Type B pancreatic cell (in vitro differentiated cells): ENCODE measurements around the gene SCYGR5. TPM values are rescaled to one million over a fixed set of nuclear protein-coding genes. Genes with fewer than 3 reads are reported as not detected.

ENCODE experiments used
- DNase-seq: peaks from one replicate; pipeline ENCODE4 v3.0.0; 2021; ENCODE audit warnings: mixed read lengths; ENCODE audit not compliant: unreplicated experiment; ENCODE audit errors: extremely low spot score
- H3K27ac Mint-ChIP-seq: 2 replicates; pipeline ENCODE4 v1.8.0; 2021; ENCODE audit warnings: mild to moderate bottlenecking, mixed read lengths
- H3K27me3 Mint-ChIP-seq: 2 replicates; pipeline ENCODE4 v1.8.0; 2021; ENCODE audit warnings: mixed read lengths
- H3K36me3 Mint-ChIP-seq: 2 replicates; pipeline ENCODE4 v1.8.0; 2021; ENCODE audit warnings: mixed read lengths
- H3K4me1 Mint-ChIP-seq: one replicate; pipeline ENCODE4 v1.8.0; 2021; ENCODE audit warnings: mixed read lengths; ENCODE audit not compliant: unreplicated experiment
- H3K4me3 Mint-ChIP-seq: 2 replicates; pipeline ENCODE4 v1.8.0; 2021; ENCODE audit warnings: mild to moderate bottlenecking, mixed read lengths
- H3K9me3 Mint-ChIP-seq: 2 replicates; pipeline ENCODE4 v1.8.0; 2021; ENCODE audit warnings: mixed read lengths
- CTCF ChIP-seq: fragments of 200-600 bp; sonication (generic); conservative IDR thresholded peaks from 2 replicates; pipeline ENCODE4 v1.5.0; 2021; ENCODE audit warnings: antibody characterized with exemption, mild to moderate bottlenecking
- total RNA-seq: library from RNA; stranded (reverse); gene quantifications from 2 replicates; pipeline ENCODE4 v1.2.1, GENCODE V29; 2021; ENCODE audit warnings: low replicate concordance

SCYGR5 gene
- total RNA-seq, 1 donor from 2014 or later = not detected

- H3K4me3 Mint-ChIP-seq = peak overlapping the region; percentile 61
- peaks cover 3% of the 10 kb centered on the region for H3K4me1 Mint-ChIP-seq
- no peaks in the 10 kb centered on the region for H3K9me3 Mint-ChIP-seq
- H3K27ac Mint-ChIP-seq = peak overlapping the region; percentile 97
- H3K27me3 Mint-ChIP-seq = no peaks in the 10 kb centered on the region
- peaks cover 5% of the 10 kb centered on the region for H3K36me3 Mint-ChIP-seq
- no peak for TF ChIP-seq CTCF
- DNase-seq = no peak
Observed at GRCh38 chr2:227703280-227703732, 36.7 kb downstream of the SCYGR5 start.

- Mint-ChIP-seq H3K9me3 (no peaks in the 10 kb centered on the region), H3K4me3 (peak overlapping the region; percentile 53), H3K27ac (peak overlapping the region; percentile 97), H3K36me3 (peaks cover 5% of the 10 kb centered on the region), H3K4me1 (peaks cover 3% of the 10 kb centered on the region), H3K27me3 (no peaks in the 10 kb centered on the region)
- TF ChIP-seq CTCF = no peak
- DNase-seq = no peak
Observed at GRCh38 chr2:227703961-227704360, 37.4 kb downstream of the SCYGR5 start.

- DNase-seq = no peak
- Mint-ChIP-seq H3K4me3 (no peak overlapping the region), H3K36me3 (peaks cover 5% of the 10 kb centered on the region), H3K4me1 (peaks cover 3% of the 10 kb centered on the region), H3K27me3 (no peaks in the 10 kb centered on the region), H3K27ac (peak overlapping the region; percentile 55), H3K9me3 (no peaks in the 10 kb centered on the region)
- no peak for TF ChIP-seq CTCF
Observed at GRCh38 chr2:227706859-227707258, 40.3 kb downstream of the SCYGR5 start.

GRCh38 chr2:227707390-227707789, 40.8 kb downstream of the SCYGR5 start:
- H3K9me3 Mint-ChIP-seq = no peaks in the 10 kb centered on the region

GRCh38 chr2:227710986-227711385, 44.4 kb downstream of the SCYGR5 start:
- DNase-seq = no peak
- Mint-ChIP-seq H3K27me3 (no peaks in the 10 kb centered on the region), H3K9me3 (no peaks in the 10 kb centered on the region), H3K36me3 (no peaks in the 10 kb centered on the region), H3K27ac (no peak overlapping the region), H3K4me1 (no peaks in the 10 kb centered on the region), H3K4me3 (no peak overlapping the region)
- TF ChIP-seq CTCF = no peak

More at GRCh38 chr2:227707390-227707789, 40.8 kb downstream of the SCYGR5 start:
- Mint-ChIP-seq H3K27ac (no peak overlapping the region), H3K4me3 (no peak overlapping the region), H3K36me3 (peaks cover 5% of the 10 kb centered on the region), H3K27me3 (no peaks in the 10 kb centered on the region), H3K4me1 (peaks cover 3% of the 10 kb centered on the region)
- no peak for TF ChIP-seq CTCF
- DNase-seq = no peak

- Mint-ChIP-seq H3K9me3 (no peaks in the 10 kb centered on the region), H3K4me1 (no peaks in the 10 kb centered on the region), H3K27ac (peak overlapping the region; percentile 69), H3K27me3 (peaks cover 16% of the 10 kb centered on the region), H3K4me3 (no peak overlapping the region), H3K36me3 (no peaks in the 10 kb centered on the region)
- TF ChIP-seq CTCF = no peak
- no peak for DNase-seq
Observed at GRCh38 chr2:227713291-227713690, 46.7 kb downstream of the SCYGR5 start.
